Spleen (tissue), 7 donors: Measurements from ENCODE around the gene CSPG5.

Experiments used
- CTCF ChIP-seq, 11 experiments: fragments of 200-600 bp in 7 of 11; fragments of 450-650 bp in 4 of 11; sonication (generic) in 4 of 11; IDR thresholded peaks in 8 of 11; conservative IDR thresholded peaks in 3 of 11; 1 replicate in 7 of 11; 2 replicates in 4 of 11; pipeline versions ENCODE4 v1.4.0 to v1.8.0; 2016 to 2021; ENCODE audit warnings: antibody characterized with exemption in 11 of 11, inconsistent platforms in 4 of 11, mild to moderate bottlenecking in 1 of 11
- POLR2A ChIP-seq, 3 donors: fragments of 450-650 bp; IDR thresholded peaks; one replicate each; pipeline ENCODE4 v1.5.1; 2017; ENCODE audit warnings: antibody characterized with exemption in 3 of 3, mild to moderate bottlenecking in 1 of 3
- POLR2AphosphoS5 ChIP-seq, 3 donors: sonication (generic); formaldehyde crosslinking; IDR thresholded peaks; one replicate each; pipeline ENCODE4 v1.5.1; 2017; ENCODE audit warnings: antibody characterized with exemption in 3 of 3
- donor health status: DM: no; HTN: no; CAD: no; lungs with moderate emphysema.
- donor health status: DM: no; HTN: no; CAD: no.
- donor health status: DM: no; HTN: no; CAD: no.

GRCh38 chr3:47611576-47611975, 32.9 kb upstream of the CSPG5 start:
- TF ChIP-seq POLR2AphosphoS5 (IDR thresholded peaks at IDR 0.05) (no peak), CTCF (IDR thresholded peaks at IDR 0.05 in 8 of 11, conservative IDR thresholded peaks at IDR 0.05 in 3 of 11) (no peak), POLR2A (IDR thresholded peaks at IDR 0.05) (no peak)
